DMS53 (cell line): Measurements from ENCODE around the gene MYBPC2.
A peak's percentile ranks its signal among the peaks of the same experiment; 100 is the strongest.
"Not testable (repeated sequence)": the region's sequence is repeated elsewhere in the genome, so short reads cannot be mapped to it uniquely, and the experiment has no call there.

Experiments
- DNase-seq: peaks from one replicate; lab custom pipeline; 2025; lab: John Stamatoyannopoulos, UW

MYBPC2 gene

DNA sequence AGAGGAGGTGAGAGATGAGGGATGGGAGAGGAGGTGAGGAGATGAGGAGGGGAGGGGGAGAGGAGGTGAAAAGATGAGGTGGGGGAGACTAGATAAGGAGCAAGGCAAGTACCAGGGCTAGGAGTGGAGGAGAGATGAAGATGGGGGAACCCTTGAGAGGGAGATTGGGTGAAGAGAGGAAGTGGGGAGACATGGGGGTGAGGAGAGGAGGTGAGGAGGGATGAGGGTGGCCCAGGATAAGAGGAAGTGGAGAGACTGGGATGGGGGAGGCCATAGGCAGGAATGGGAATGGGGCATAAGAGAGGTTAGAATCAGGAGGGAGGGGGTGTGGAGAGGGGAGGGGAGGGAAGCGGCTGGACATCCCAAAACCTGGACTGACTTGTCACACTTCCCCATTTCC lies 26.9 kb downstream of the MYBPC2 start:
- no peak for DNase-seq

DNA sequence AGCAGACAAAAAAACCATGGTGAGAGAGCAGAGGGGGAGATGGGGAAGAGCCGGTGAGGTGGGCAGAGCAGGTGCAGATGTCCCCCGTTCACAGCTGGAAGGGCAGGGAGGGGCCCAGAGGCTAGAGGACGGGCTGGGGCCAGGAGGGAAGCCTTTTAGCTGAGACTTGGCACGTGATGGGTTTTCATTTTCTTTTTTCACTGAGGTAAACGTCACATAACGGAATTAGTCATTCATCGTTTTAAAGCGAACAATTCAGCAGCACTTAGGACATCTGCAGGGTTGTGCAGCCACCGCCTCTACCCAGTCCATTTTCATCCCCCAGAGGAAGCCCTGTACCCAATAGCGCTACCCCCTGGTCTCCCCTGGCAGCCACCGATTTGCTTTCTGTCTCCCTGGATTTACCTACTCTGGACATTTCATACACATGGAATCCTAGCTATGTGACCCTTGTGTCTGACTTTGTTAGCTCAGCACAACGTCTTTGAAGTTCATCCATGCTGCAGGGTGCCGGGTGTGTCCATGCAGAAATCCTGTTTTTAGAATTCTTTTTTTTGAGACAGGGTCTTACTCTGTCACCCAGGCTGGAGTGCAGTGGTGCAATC lies 27.6 kb downstream of the MYBPC2 start:
- no peak for DNase-seq

DNA sequence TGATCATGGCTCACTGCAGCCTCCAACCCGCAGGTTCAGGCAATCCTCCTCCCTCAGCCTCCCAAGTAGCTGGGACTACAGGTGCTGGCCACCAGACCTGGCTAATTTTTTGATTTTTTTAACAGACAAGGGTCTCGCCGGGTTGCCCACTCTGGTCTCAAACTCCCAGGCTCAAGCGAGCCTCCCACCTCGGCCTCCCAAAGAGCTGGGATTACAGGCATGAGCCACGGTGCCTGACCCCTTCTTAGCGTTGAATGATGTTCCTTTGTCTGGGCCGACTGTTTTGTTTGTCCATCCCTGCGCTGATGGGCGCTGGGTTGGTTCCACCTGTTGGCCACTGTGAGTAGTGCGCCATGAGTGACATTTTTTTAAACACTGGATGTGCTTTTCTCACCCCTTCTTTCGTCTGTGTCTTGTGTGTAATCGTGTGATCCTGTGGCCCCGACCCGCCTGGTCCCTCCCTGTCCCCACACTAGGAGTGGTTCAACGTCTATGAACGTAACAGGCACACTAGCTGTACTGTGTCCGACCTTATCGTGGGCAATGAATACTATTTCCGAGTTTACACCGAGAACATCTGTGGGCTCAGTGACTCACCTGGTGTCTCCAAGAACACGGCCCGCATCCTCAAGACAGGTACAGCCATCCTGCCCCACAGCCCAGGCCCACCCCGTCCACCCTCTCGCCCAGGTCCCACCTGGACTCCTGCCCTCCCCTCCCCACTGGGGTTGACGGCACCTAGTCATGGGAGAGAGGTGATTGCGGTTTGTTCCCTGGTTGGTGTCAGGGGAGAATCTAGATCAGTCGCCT lies 28.6 kb downstream of the MYBPC2 start:
- peak; percentile 80 for DNase-seq

DNA sequence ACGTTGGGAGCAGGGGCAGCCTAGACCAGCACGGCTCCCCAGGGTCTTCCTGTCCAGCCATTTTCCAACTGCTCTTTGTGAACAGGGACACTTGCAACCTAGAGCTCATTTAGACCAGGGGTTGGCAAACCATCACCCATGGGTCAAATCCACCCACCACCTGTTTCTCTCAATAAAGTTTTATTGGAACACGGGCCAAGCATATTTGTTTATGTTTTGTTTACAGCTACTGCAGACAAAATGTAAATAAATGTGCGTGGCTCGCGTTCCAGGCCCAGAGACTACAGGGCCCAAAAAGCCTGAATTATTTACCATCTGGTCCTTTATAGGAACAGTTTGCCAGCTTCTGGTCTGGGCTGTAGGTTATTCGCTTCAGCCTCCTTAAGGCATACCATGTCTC lies 30.3 kb downstream of the MYBPC2 start:
- DNase-seq: no peak

DNA sequence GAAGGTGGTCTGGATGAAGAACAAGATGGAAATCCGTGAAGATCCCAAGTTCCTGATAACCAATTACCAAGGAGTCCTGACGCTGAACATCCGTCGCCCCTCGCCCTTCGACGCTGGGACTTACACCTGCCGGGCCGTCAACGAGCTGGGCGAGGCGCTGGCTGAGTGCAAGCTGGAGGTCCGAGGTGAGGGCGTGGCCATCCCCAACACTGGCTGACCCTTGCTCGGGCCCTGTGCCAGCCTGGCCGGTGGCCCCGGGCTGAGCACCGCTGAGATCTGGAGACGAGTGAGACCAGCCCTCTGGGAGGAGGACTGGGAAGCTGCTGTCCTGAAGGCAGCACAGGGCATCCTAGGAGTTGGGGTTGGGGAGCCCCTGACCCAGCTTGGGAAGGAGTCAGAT lies 31.7 kb downstream of the MYBPC2 start:
- no peak for DNase-seq

DNA sequence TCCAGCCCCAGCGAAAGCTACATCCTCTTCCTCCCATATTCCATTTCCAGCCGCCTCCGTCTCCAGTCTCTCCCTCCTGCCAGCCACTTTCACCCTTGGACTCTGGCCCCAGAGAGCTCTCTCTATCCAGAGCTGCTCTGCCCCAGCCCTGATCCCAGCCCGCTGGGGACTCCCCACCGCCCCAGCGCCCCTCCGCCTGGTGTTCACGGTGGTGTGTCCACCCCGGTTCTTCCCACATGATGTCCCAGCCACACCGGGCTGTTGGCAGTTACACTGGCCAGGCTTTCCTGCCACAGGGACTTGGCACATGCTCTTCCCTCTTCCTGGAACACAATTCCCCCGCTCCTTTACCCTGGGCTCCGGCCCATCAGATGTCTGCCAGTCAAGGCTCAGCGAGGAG lies 32.3 kb downstream of the MYBPC2 start:
- no peak for DNase-seq

DNA sequence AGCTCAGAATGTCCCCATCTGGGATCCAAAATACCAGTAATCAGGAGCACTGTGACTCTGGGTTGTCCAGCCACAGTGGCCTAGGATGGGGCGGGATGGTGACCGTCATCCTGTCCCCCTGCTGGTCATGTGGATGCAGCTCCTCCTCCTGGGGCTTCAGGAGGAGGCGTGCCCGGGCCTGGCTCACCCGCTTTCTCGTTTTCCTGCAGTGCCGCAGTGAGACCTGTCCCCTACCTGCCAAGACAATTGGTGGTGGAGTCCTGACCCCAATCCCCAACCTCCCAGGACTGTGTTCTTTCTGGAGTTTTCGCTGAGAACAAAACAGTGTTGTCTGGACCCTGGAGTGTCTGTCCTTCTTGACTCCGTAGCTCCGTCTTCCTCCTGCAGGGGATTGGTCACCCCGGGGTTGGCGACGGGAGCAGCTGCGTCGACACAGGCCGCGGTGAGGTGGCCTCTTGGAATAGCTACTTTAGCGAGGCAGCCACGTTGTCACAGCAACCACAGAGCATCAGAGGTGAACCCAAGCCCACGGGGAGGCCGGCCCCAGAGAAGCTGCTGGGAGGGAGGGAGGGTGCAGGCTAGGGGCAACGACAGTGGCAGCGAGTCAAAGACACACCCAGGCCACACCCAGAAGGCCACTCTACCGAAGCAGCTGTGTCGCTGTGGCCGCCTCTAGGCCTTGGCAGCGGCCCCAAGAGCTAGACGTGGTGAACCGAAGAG lies 33.5 kb downstream of the MYBPC2 start:
- DNase-seq: peak; percentile 79

DNA sequence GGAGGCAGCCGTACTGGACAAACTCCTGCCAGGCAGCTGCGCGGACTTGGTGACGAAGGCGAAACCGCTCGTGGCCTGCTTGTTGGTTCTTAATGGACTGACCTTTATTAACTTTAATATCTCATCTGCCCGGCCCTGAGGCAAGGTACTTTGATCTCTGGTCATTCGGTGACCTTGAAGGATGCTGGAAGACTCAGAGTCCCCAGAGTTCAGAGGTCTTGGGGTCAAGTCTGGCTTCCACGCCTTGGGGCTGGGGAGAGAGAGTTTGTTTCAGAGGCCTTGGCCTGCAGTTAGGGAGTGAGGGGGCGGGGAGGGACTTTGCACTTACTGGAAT lies 34.0 kb downstream of the MYBPC2 start:
- DNase-seq: no peak

DNA sequence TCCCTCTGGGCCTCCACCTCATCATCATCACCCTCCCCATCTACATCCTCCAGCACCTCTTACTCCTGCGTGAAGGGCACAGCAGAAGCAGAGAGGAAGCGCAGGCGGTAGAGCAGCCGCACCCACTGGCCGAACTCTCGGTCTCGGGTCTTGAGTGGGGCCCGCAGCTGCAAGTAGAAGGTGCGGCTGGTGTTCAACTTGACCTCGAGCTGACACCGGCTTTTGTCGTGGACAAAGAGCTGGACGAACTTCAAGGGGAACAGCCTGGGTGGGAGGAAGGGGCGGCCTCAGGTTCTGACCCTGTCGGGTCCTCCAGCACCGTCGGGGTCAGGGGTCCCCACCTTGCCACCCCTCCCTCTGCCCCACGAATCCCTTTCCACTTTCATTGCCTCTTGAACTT lies 34.9 kb downstream of the MYBPC2 start:
- DNase-seq: no peak

DNA sequence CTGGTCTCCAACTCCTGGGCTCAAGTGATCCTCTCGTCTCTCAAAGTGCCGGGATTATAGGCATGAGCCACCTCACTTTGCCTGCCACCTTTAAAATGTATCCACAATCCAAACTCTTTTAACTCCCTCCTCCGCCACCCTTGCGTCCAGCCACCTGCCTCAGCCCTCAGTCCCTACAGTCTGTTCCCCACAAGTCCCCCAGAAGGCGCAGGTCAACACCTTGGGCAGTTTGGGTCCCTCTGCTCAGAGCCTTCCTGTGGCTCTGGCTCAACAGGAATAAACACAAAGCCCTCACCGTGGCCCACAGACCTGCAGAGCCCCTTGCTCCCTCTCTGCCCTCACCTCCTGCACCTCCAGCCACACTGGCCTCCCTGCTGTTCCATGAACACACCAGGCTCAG lies 36.1 kb downstream of the MYBPC2 start:
- no peak for DNase-seq

DNA sequence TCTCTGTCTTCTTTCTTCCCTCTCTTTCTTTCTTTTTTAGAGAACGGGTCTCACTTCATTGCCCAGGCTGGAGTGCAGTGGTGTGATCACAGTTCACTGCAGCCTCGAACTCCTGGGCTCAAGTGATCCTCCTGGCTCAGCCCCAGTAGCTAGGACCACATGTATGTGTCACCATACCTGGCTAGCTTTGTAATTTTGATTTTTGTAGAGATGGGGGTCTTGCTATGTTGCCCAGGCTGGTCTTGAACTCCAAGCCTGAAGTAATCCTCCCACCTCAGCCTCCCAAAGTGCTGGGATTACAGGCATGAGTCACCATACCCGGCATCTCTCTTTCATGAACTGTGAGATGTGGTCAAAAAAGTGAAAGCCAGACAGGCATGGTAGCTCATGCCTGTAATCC lies 40.6 kb downstream of the MYBPC2 start:
- not testable (repeated sequence) for DNase-seq

DNA sequence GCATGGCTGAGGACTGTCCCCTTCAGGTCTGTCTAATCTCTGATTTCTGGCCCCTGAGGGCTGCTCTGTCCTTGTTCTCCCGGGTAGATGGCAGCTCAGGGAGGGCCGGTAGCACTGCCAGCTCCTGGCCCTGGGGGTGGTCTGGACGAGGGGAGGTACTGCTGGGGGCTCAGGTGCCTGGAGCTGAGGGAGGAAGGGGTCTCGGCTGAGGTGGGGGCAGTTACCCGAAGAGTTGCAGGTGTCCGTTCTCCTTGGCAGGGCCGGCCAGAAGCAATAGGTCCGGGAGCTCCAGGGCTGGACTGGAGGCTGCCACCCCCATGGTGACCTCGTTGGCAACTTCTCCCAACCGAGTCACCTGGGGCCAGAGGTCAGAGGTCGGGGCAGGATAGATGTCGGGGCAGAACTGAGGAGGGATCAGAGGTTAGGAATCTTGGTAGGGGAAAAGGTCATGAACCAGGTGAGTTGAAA lies 42.4 kb downstream of the MYBPC2 start:
- DNase-seq: no peak

DNA sequence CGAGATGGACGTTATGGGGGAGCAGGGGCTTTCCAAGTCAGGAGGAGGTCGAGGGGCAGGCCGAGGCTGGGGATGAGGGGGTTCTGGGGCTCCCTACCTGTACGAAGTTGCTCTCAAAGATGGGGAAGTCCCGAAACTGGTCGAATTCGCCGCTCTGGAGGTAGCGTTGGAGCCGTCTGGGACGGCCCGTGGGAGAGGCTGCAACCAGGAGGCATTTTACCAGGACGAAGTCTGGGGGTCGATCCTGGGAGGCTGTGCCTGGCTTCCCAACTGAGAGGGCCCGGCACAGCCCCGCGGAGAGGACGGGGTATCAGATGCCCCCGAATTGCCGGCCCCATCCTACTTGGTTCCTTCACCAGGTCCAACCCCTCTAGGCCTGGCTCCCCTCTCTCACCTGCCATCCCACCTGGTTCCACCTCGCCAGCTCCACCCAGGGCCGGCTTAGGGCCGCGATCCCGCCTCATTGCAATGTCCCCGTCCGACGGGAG lies 43.1 kb downstream of the MYBPC2 start:
- no peak for DNase-seq

DNA sequence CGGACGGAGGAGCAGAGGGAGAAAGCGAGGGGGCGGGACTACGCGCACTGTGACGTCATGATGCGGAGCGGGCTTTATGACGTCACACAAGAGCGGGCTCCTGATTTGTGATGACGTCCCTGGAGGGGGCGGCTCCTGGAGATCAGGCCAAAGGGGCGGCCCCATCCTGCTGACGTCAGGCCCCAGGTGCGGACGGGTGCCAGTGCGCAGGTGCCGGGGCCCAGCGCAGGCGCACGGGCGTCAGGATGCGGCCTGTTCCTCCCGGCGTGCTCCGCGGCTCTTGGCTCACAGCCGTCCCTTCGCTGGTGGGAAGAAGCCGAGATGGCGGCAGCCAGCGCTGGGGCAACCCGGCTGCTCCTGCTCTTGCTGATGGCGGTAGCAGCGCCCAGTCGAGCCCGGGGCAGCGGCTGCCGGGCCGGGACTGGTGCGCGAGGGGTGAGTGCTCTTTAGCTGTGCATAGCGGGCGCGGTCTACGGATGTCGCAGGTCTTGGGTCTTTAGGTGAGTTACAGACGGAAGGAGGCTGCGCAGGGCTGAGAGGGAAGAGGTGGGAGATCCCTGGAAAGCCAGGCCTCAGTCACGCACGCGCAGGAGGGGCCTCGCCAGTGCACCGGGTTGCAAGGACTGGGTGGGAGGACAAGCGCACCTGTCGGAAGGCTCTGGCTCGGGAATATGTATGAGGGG lies 43.7 kb downstream of the MYBPC2 start, which contains the start of the genes EMC10 and GARIN5A:
TSS of gene EMC10 (plus strand) at position 284 of the 683 bp plus-strand sequence. CDS start at position 322, 38 bp downstream.
TSS of gene GARIN5A (minus strand) at position 625 of the 683 bp plus-strand sequence. CDS start at position 165, 460 bp downstream.
- peak; percentile 97 for DNase-seq

DNA sequence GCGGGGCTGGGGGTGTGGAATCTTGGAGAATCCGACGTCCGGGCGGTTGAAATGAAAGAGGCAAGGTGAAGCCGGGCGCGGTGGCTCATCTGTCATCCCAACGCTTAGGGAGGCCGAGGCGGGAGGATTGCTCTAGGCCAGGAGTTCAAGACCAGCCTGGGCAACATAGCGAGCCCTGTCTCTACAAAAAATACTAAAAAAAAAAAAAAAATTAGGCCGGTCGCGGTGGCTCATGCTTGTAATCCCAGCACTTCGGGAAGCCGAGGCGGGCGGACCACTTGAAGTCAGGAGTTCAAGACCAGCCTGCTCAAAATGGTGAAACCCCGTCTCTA lies 44.2 kb downstream of the MYBPC2 start:
- no peak for DNase-seq

DNA sequence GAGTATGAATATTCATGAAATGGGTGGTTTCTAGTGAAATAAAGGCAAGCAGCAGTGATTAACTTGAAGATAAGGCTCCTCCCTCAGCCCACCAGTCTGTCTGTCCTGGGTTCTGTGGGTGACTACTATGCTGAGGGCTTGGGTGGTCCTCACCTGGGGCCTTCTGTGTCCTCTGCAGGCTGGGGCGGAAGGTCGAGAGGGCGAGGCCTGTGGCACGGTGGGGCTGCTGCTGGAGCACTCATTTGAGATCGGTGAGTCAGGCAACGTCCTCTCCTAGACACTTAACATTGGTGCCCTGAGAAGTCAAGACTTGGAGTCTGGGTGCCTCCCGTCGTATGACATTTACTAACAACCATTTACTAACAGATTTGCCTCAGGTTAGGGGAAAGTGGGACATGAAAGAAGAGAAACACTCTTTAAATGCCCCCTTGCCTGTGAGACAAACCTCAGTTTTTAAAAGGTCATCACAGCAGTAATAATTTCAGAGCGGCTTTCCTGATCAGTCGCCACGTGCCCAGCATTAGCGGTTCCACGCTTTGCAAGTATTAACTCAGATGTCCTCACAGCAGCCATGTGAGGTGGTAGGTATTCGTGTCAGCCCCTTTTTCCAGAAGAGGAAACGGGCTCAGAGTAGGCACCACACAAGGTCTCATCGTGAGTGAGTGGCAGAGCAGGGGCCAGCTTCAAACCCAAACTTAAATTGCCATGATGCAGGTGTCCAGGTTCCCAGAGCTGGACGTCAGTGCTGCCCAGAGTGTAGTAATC lies 45.2 kb downstream of the MYBPC2 start:
- DNase-seq: no peak

DNA sequence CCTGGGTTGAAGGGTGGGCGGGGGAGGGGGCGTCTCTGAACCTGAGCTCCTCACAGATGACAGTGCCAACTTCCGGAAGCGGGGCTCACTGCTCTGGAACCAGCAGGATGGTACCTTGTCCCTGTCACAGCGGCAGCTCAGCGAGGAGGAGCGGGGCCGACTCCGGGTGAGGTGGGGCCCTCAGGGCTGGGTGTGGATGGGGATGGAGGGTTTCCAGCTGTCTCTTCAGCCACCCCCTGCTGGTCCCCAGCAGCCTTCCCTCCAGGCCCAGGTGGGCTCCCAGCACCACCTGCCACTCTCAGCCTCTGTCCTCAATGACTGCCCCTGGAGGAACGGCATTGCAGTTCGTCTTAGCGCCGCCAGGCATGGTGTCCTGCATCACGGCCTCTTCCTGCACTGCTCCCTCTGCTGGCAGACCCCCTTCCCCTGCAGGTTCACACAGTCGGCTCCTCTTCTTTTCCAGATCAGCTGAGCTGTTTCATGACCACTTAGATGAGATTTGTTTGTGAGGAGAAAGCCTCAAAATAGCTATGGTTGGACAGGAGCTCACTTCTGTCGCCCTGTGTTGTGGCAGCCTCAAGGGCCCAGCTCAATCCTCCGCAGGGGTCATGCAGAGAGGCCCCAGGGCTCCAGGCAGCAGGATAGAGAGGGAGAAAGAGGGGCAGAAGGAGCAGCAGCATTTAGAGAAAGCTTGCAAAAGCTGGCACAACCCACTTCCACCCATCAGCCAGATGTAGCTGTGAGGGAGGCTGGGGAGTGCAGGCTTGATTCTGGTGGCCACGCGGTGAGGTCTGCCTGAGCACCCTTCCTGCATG lies 46.4 kb downstream of the MYBPC2 start:
- no peak for DNase-seq

DNA sequence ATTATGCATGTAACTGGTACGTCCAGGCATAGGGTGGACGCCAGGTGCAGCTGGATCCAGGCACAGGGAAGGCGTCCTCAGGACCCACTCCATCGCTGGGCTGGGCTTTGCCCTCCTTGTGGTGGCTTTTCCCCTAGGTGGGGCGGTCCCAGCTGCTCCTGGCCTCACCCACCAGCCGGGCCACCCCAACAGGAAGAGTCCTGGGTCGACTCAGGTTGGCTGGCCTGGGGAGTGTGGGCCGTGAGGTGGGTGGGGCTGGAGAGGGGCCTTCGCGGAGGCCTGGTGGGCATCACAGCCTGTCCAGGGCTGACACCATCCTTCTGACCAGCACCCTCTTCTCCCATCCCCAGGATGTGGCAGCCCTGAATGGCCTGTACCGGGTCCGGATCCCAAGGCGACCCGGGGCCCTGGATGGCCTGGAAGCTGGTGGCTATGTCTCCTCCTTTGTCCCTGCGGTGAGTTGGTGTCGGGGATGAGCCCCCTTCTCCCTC lies 47.1 kb downstream of the MYBPC2 start:
- DNase-seq: no peak

DNA sequence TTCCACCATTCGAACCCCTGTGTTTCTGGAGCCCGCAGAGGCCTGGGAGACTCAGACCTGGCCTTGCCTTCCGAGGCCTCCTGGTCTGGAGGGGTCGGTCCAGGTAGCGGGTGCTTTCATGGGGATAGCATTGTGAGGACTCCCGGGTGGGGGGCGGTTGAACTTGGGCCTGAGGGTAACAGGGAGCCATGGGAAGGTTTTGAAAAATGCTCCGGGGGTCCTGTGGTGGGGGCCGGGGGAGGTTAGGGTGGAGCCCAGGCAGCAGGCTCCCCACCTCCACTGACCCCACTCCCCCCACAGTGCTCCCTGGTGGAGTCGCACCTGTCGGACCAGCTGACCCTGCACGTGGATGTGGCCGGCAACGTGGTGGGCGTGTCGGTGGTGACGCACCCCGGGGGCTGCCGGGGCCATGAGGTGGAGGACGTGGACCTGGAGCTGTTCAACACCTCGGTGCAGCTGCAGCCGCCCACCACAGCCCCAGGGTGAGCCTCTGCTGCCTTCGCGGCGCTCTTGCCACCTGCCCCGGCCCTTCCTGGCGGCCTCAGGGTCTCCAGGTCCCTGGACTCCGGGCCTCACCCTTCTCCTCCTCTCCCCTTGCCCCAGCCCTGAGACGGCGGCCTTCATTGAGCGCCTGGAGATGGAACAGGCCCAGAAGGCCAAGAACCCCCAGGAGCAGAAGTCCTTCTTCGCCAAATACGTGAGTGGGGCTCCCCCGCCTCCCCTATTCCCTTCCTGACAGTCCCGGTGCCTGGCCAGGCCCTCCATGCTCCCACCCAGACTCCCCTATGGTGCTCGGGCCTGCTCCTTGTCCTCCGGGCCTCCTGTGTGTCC lies 47.8 kb downstream of the MYBPC2 start:
- DNase-seq: no peak
